HepG2 (cell line): ENCODE data around the gene NCF2. TPM values are rescaled to one million over a fixed set of nuclear protein-coding genes. Genes with fewer than 3 reads are reported as not detected.

Source experiments
- DNMT1 ChIP-seq: sonication (generic); formaldehyde crosslinking; IDR thresholded peaks from 2 replicates; pipeline ENCODE4 v1.5.1; 2020; ENCODE audit warnings: mild to moderate bottlenecking, missing genetic modification reagents
- ETV6 ChIP-seq: sonication (generic); formaldehyde crosslinking; conservative IDR thresholded peaks from 2 replicates; pipeline ENCODE4 v1.4.0; 2020; ENCODE audit warnings: missing genetic modification reagents
- GATAD1 ChIP-seq: IDR thresholded peaks from 2 replicates; pipeline ENCODE4 v1.6.1; 2016; ENCODE audit warnings: missing genetic modification reagents, missing compliant biosample characterization
- KDM1A ChIP-seq: IDR thresholded peaks from 2 replicates; pipeline ENCODE4 v1.6.1; 2016; ENCODE audit warnings: missing compliant biosample characterization
- MLLT10 ChIP-seq: sonication (generic); formaldehyde crosslinking; IDR thresholded peaks from 2 replicates; pipeline ENCODE4 v1.4.0; 2020; ENCODE audit warnings: missing genetic modification reagents
- MXI1 ChIP-seq: IDR thresholded peaks from 3 replicates; pipeline ENCODE4 v1.6.1; 2012; ENCODE audit warnings: low read depth, low read length, inconsistent platforms, borderline replicate concordance
- PATZ1 ChIP-seq: sonication (generic); formaldehyde crosslinking; IDR thresholded peaks from 2 replicates; pipeline ENCODE4 v1.4.0; 2020; ENCODE audit warnings: missing genetic modification reagents
- SAP130 ChIP-seq: IDR thresholded peaks from 2 replicates; pipeline ENCODE4 v1.6.1; 2016; ENCODE audit warnings: low read depth
- TBX2 ChIP-seq: sonication (generic); formaldehyde crosslinking; IDR thresholded peaks from 2 replicates; pipeline ENCODE4 v1.5.0; 2020; ENCODE audit warnings: missing genetic modification reagents, mild to moderate bottlenecking, borderline replicate concordance
- YY1 ChIP-seq: IDR thresholded peaks from 2 replicates; pipeline ENCODE4 v1.6.1; 2011; ENCODE audit warnings: low read length, low read depth, moderate library complexity, mild to moderate bottlenecking; ENCODE audit not compliant: insufficient read depth, insufficient replicate concordance
- ZNF224 ChIP-seq: sonication (generic); formaldehyde crosslinking; IDR thresholded peaks from 2 replicates; pipeline ENCODE4 v1.5.0; 2020; ENCODE audit warnings: mild to moderate bottlenecking, missing genetic modification reagents
- ZNF280D ChIP-seq: sonication (generic); formaldehyde crosslinking; IDR thresholded peaks from 2 replicates; pipeline ENCODE4 v1.5.1; 2020; ENCODE audit warnings: mild to moderate bottlenecking, missing genetic modification reagents
- ZNF605 ChIP-seq: sonication (generic); formaldehyde crosslinking; IDR thresholded peaks from 2 replicates; pipeline ENCODE4 v1.8.0; 2022; ENCODE audit warnings: mild to moderate bottlenecking, missing genetic modification reagents
- ZNF615 ChIP-seq: sonication (generic); formaldehyde crosslinking; IDR thresholded peaks from 2 replicates; pipeline ENCODE4 v1.5.0; 2020; ENCODE audit warnings: mild to moderate bottlenecking, missing genetic modification reagents, borderline replicate concordance
- ZNF776 ChIP-seq: sonication (generic); formaldehyde crosslinking; IDR thresholded peaks from 2 replicates; pipeline ENCODE4 v1.4.0; 2020; ENCODE audit warnings: mild to moderate bottlenecking, missing genetic modification reagents
- polyA plus RNA-seq, 8 experiments: library from polyadenylated mRNA; depleted of rRNA in 3 of 8; stranded (reverse) in 7 of 8; unstranded in 1 of 8; fragments of >200 nt; fragmentation: Illumina TruSeq in 4 of 8; extraction: Trizol in 4 of 8; gene quantifications; 2 replicates each; pipeline versions ENCODE4 v1.2.1 to v1.2.3, GENCODE V29; 2011 to 2016; ENCODE audit warnings: low read depth in 4 of 8, missing spikeins in 1 of 8, mixed read lengths in 1 of 8; ENCODE audit not compliant: insufficient read depth in 1 of 8
- total RNA-seq, 5 experiments: library from RNA; depleted of rRNA; stranded (reverse); fragments of >200 nt; fragmentation: Illumina TruSeq; extraction: Trizol; gene quantifications; 2 replicates each; pipeline ENCODE4 v1.2.3, GENCODE V29; 2016; ENCODE audit warnings: low read depth in 1 of 5
- TF ChIP-seq, protein P1 (sequence below): sonication (generic); formaldehyde crosslinking; IDR thresholded peaks from 2 replicates; pipeline ENCODE4 v1.9.0; 2021; ENCODE audit warnings: missing genetic modification reagents, borderline replicate concordance
- TF ChIP-seq, protein P2 (sequence below): sonication (generic); formaldehyde crosslinking; IDR thresholded peaks from 2 replicates; pipeline ENCODE4 v1.4.0; 2020; ENCODE audit warnings: mild to moderate bottlenecking, missing genetic modification reagents
- TF ChIP-seq, protein P3 (sequence below): sonication (generic); formaldehyde crosslinking; IDR thresholded peaks from 2 replicates; pipeline ENCODE4 v1.4.0; 2020; ENCODE audit warnings: mild to moderate bottlenecking, low read depth, missing genetic modification reagents

The NCF2 gene
- total and polyA plus RNA-seq, 2 of the 13 experiments (the other 11 are each of a cell fraction or from before 2014, with no cell fraction given): 0.18 to 0.46 TPM

DNA sequence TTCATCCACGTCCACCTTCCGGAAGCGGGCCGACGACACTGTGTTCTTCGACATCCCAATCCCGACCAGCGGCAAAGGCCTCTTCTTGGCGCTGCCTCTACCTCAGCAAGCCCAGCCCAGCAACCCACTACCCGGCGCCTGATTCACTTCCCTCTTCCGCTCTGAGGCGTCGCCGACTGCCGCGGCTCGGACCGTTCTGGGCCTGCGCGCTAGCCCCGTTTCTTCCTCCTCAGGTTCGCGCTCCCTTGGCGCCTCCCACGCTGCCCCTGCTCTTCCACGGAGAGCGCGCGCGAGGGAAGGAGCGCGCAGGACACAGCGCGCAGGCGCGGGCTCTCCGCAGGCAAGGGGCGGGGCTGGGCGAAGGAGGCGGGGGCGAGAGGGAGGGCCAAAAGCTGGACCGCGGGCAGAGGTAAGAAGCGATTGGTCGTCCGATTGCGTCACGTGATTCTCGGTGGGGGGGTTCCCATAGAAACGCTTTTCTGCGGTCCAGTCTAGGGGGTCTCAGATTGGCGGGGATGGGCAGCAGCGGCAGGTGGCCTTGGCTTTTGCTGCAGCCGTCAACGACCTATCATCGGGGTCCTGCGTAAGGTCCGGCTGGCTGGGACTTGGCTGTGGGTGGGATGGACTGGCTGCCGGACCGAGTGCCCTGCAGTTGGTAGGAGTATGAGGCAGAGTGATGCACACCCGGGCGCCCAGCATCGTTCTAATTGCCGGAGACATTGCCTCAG is 45.5 kb upstream of the NCF2 start, which contains the start of gene ARPC5 (continued):
- TF ChIP-seq SAP130 (CRISPR knock-in tag) (peak; percentile 81), ZNF615 (CRISPR knock-in tag) (no peak), ZNF605 (CRISPR knock-in tag) (peak; percentile 27), ZNF776 (CRISPR knock-in tag) (peak; percentile 91; the same call in 1 of the 2 replicates), KDM1A (CRISPR knock-in tag) (0 out of 2 replicates have a peak, but pooled peaks have one; percentile 4), ZNF280D (CRISPR knock-in tag) (peak; percentile 41; the same call in 1 of the 2 replicates), ZNF224 (CRISPR knock-in tag) (0 out of 2 replicates have a peak, but pooled peaks have one; percentile 49), PATZ1 (CRISPR knock-in tag) (peak; percentile 58; the same call in 1 of the 2 replicates), MXI1 (peak; percentile 68; the same call in 1 of the 3 replicates), DNMT1 (CRISPR knock-in tag) (no peak), TBX2 (peak; percentile 1; the same call in 1 of the 2 replicates), ETV6 (CRISPR knock-in tag) (peak; percentile 19; the same call in 1 of the 2 replicates), YY1 (no peak), MLLT10 (no peak), GATAD1 (CRISPR knock-in tag) (no peak; the same call in 1 of the 2 replicates)
- TF ChIP-seq, protein P1, sequence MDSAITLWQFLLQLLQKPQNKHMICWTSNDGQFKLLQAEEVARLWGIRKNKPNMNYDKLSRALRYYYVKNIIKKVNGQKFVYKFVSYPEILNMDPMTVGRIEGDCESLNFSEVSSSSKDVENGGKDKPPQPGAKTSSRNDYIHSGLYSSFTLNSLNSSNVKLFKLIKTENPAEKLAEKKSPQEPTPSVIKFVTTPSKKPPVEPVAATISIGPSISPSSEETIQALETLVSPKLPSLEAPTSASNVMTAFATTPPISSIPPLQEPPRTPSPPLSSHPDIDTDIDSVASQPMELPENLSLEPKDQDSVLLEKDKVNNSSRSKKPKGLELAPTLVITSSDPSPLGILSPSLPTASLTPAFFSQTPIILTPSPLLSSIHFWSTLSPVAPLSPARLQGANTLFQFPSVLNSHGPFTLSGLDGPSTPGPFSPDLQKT (CRISPR knock-in tag): no peak
- TF ChIP-seq, protein P2, sequence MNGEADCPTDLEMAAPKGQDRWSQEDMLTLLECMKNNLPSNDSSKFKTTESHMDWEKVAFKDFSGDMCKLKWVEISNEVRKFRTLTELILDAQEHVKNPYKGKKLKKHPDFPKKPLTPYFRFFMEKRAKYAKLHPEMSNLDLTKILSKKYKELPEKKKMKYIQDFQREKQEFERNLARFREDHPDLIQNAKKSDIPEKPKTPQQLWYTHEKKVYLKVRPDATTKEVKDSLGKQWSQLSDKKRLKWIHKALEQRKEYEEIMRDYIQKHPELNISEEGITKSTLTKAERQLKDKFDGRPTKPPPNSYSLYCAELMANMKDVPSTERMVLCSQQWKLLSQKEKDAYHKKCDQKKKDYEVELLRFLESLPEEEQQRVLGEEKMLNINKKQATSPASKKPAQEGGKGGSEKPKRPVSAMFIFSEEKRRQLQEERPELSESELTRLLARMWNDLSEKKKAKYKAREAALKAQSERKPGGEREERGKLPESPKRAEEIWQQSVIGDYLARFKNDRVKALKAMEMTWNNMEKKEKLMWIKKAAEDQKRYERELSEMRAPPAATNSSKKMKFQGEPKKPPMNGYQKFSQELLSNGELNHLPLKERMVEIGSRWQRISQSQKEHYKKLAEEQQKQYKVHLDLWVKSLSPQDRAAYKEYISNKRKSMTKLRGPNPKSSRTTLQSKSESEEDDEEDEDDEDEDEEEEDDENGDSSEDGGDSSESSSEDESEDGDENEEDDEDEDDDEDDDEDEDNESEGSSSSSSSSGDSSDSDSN: peak; percentile 90
- TF ChIP-seq, protein P3, sequence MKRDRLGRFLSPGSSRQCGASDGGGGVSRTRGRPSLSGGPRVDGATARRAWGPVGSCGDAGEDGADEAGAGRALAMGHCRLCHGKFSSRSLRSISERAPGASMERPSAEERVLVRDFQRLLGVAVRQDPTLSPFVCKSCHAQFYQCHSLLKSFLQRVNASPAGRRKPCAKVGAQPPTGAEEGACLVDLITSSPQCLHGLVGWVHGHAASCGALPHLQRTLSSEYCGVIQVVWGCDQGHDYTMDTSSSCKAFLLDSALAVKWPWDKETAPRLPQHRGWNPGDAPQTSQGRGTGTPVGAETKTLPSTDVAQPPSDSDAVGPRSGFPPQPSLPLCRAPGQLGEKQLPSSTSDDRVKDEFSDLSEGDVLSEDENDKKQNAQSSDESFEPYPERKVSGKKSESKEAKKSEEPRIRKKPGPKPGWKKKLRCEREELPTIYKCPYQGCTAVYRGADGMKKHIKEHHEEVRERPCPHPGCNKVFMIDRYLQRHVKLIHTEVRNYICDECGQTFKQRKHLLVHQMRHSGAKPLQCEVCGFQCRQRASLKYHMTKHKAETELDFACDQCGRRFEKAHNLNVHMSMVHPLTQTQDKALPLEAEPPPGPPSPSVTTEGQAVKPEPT (CRISPR knock-in tag): 0 out of 2 replicates have a peak, but pooled peaks have one; percentile 35
